A549 (cell line): ENCODE measurements around the gene IFITM5. TPM values are rescaled to one million over a fixed set of nuclear protein-coding genes. Genes with fewer than 3 reads are reported as not detected.

ENCODE experiments used
- ATAC-seq, 2 experiments: fragments of 200-7000 bp in 1 of 2; fragments of >200 bp in 1 of 2; cut with Nextera tagmentation in 1 of 2; cut with Tn5 transposase in 1 of 2; 3 replicates each; pipeline versions ENCODE4 v1.8.0 to v1.9.1; 2018 to 2020; ENCODE audit warnings: mild to moderate bottlenecking in 1 of 2, moderate library complexity in 1 of 2
- CTCF ChIA-PET: fragments of 300-600 bp; sonication (Branson Sonifier 250); formaldehyde crosslinking; extraction: SDS; loops from one replicate; lab custom pipeline; 2021; ENCODE audit warnings: antibody characterized with exemption, inconsistent platforms; lab: Yijun Ruan, JAX
- POLR2A ChIA-PET: fragments of 350-600 bp; formaldehyde crosslinking; extraction: SDS; loops from one replicate; lab custom pipeline; 2021; ENCODE audit warnings: antibody characterized with exemption, inconsistent platforms; lab: Yijun Ruan, JAX
- DNase-seq, 2 experiments: peaks; one replicate each; pipeline versions ENCODE4 v3.0.0 to v3.0.0-alpha.2; 2011 to 2016; ENCODE audit warnings: low read depth in 1 of 2, low spot score in 1 of 2
- FAIRE-seq: peaks from 2 replicates; lab custom pipeline; 2011; peaks lifted over from hg19 to GRCh38; lab: Jason Lieb, UNC
- H3K27ac ChIP-seq, 2 experiments: fragments of >200 bp; sonication (Bioruptor Twin); formaldehyde crosslinking; 3 replicates each; pipeline ENCODE4 v1.5.1; 2016 to 2017
- H3K4me1 ChIP-seq: fragments of >200 bp; sonication (Bioruptor Twin); formaldehyde crosslinking; 3 replicates; pipeline ENCODE4 v1.6.1; 2016
- H3K4me2 ChIP-seq: fragments of >200 bp; sonication (Bioruptor Twin); formaldehyde crosslinking; 3 replicates; pipeline ENCODE4 v1.6.1; 2016
- H3K4me3 ChIP-seq: fragments of >200 bp; sonication (Bioruptor Twin); formaldehyde crosslinking; 3 replicates; pipeline ENCODE4 v1.5.1; 2016
- H3K9me3 ChIP-seq: fragments of >200 bp; sonication (Bioruptor Twin); formaldehyde crosslinking; 3 replicates; pipeline ENCODE4 v1.6.1; 2016
- BHLHE40 ChIP-seq: IDR thresholded peaks from 2 replicates; pipeline ENCODE4 v1.6.1; 2012; ENCODE audit warnings: low read depth, low read length, inconsistent platforms
- EHF ChIP-seq: fragments of 250-450 bp; sonication (Bioruptor Pico); IDR thresholded peaks from 2 replicates; pipeline ENCODE4 v1.5.0; 2020; ENCODE audit warnings: mild to moderate bottlenecking
- FOXS1 ChIP-seq: fragments of 250-450 bp; sonication (Bioruptor Pico); IDR thresholded peaks from 2 replicates; pipeline ENCODE4 v1.5.0; 2020; ENCODE audit warnings: mild to moderate bottlenecking, moderate library complexity
- GATA3 ChIP-seq: IDR thresholded peaks from 2 replicates; pipeline ENCODE4 v1.6.1; 2012; ENCODE audit warnings: borderline replicate concordance
- HES2 ChIP-seq: fragments of >200 bp; sonication (Bioruptor Twin); formaldehyde crosslinking; IDR thresholded peaks from 2 replicates; pipeline ENCODE4 v1.6.1; 2016
- HOXB13 ChIP-seq: fragments of 250-450 bp; sonication (Bioruptor Pico); IDR thresholded peaks from 2 replicates; pipeline ENCODE4 v1.5.0; 2020; ENCODE audit warnings: low read depth, mild to moderate bottlenecking, moderate library complexity
- JUN ChIP-seq, 2 experiments: fragments of >200 bp; sonication (Bioruptor Twin); formaldehyde crosslinking; IDR thresholded peaks; 2 replicates in 1 of 2; 3 replicates in 1 of 2; pipeline ENCODE4 v1.6.1; 2016 to 2017
- KDM1A ChIP-seq: fragments of 200-600 bp; sonication (generic); IDR thresholded peaks from 2 replicates; pipeline ENCODE4 v1.6.1; 2016; ENCODE audit warnings: low read depth, mild to moderate bottlenecking
- KDM5A ChIP-seq: fragments of 200-600 bp; sonication (generic); IDR thresholded peaks from 2 replicates; pipeline ENCODE4 v1.6.1; 2016; ENCODE audit warnings: antibody characterized with exemption, mild to moderate bottlenecking
- MAFK ChIP-seq: fragments of 450-650 bp; IDR thresholded peaks from 2 replicates; pipeline ENCODE4 v1.6.1; 2014; ENCODE audit not compliant: partially characterized antibody
- MAZ ChIP-seq: fragments of 150-350 bp; IDR thresholded peaks from 2 replicates; pipeline ENCODE4 v1.6.1; 2014; ENCODE audit warnings: antibody characterized with exemption, low read depth, low read length, borderline replicate concordance
- MYC ChIP-seq: IDR thresholded peaks from 2 replicates; pipeline ENCODE4 v1.6.1; 2012; ENCODE audit warnings: mild to moderate bottlenecking, inconsistent platforms, low read length, improper control_type of control experiment, borderline replicate concordance
- NFE2L2 ChIP-seq: fragments of 150-350 bp; conservative IDR thresholded peaks from 2 replicates; pipeline ENCODE4 v1.6.1; 2014; ENCODE audit warnings: low read length
- POLR2A ChIP-seq: IDR thresholded peaks from 2 replicates; pipeline ENCODE4 v1.6.1; 2012; ENCODE audit warnings: mild to moderate bottlenecking, low read length
- RAD21 ChIP-seq, 2 experiments: fragments of >200 bp in 1 of 2; sonication (Bioruptor Twin) in 1 of 2; formaldehyde crosslinking in 1 of 2; IDR thresholded peaks in 1 of 2; conservative IDR thresholded peaks in 1 of 2; 2 replicates in 1 of 2; 3 replicates in 1 of 2; pipeline ENCODE4 v1.6.1; 2012 to 2018; ENCODE audit warnings: inconsistent platforms in 1 of 2
- RCOR1 ChIP-seq: fragments of 150-350 bp; IDR thresholded peaks from 2 replicates; pipeline ENCODE4 v1.6.1; 2014; ENCODE audit warnings: antibody characterized with exemption, low read length, low read depth
- REST ChIP-seq: fragments of 200-600 bp; sonication (generic); IDR thresholded peaks from 2 replicates; pipeline ENCODE4 v1.6.1; 2016; ENCODE audit warnings: antibody characterized with exemption, mild to moderate bottlenecking, moderate library complexity
- RNF2 ChIP-seq: fragments of 200-600 bp; sonication (generic); IDR thresholded peaks from 2 replicates; pipeline ENCODE4 v1.6.1; 2016; ENCODE audit warnings: low read depth, mild to moderate bottlenecking, antibody characterized with exemption, moderate library complexity, borderline replicate concordance
- SREBF2 ChIP-seq: fragments of 450-650 bp; IDR thresholded peaks from 2 replicates; pipeline ENCODE4 v1.6.1; 2014; ENCODE audit warnings: mild to moderate bottlenecking, moderate library complexity
- TFCP2L1 ChIP-seq: fragments of 250-450 bp; sonication (Bioruptor Pico); IDR thresholded peaks from 2 replicates; pipeline ENCODE4 v1.5.0; 2021; ENCODE audit warnings: mild to moderate bottlenecking
- TP53 ChIP-seq: fragments of 250-450 bp; sonication (Bioruptor Pico); IDR thresholded peaks from 2 replicates; pipeline ENCODE4 v1.5.0; 2021; ENCODE audit warnings: mild to moderate bottlenecking, moderate library complexity
- ZC3H11A ChIP-seq: fragments of 450-650 bp; IDR thresholded peaks from 2 replicates; pipeline ENCODE4 v1.6.1; 2014; ENCODE audit warnings: antibody characterized with exemption, mild to moderate bottlenecking
- WGBS: methylation state at CpG from one replicate; pipeline ENCODE4 v1.1.6; 2017; ENCODE audit errors: missing lambda C conversion rate; 5-methylcytosine and 5-hydroxymethylcytosine counted together
- polyA plus RNA-seq, 4 experiments: library from polyadenylated mRNA; depleted of rRNA in 3 of 4; stranded (reverse); fragments of >200 nt; fragmentation: RNase III in 1 of 4; extraction: RNeasy Plus Mini Kit Qiagen cat#74134 plus additional on column Dnase treatment in 1 of 4; gene quantifications; 2 replicates in 3 of 4; 3 replicates in 1 of 4; pipeline ENCODE4 v1.2.3, GENCODE V29; 2011 to 2017
- TF ChIP-seq, protein P1 (sequence below): fragments of 150-350 bp; IDR thresholded peaks from 2 replicates; pipeline ENCODE4 v1.6.1; 2014; ENCODE audit warnings: low read depth, mild to moderate bottlenecking, low read length
- TF ChIP-seq, protein P2 (sequence below): fragments of >200 bp; sonication (Bioruptor Twin); formaldehyde crosslinking; IDR thresholded peaks from 3 replicates; pipeline ENCODE4 v1.5.1; 2016
- TF ChIP-seq, protein P3 (sequence below): IDR thresholded peaks from 2 replicates; pipeline ENCODE4 v1.6.1; 2012

Gene IFITM5
- polyA plus RNA-seq, 2 of the 4 experiments (the other 2 are of a cell fraction) = not detected

- FAIRE-seq (no peak), DNase-seq (no peak), ATAC-seq (peak; percentile 70 to 71; a peak in 4 of 6 replicates)
- ChIA-PET POLR2A (no interaction called here), CTCF (interaction anchor here (0.8 to 7.2 kb wide), 5 partner anchors 8 to 47 kb away, joined by 3 to 40 read pairs (median 4); no protein-coding TSS in a partner anchor)
- Histone ChIP-seq H3K9me3 (no peaks in the 10 kb centered on the region), H3K4me3 (no peak overlapping the region), H3K4me2 (no peak overlapping the region), H3K27ac (no peak overlapping the region), H3K4me1 (no peaks in the 10 kb centered on the region)
- 42% methylated on average over 13 of the region's 15 CpGs for WGBS
- TF ChIP-seq KDM5A (no peak), SREBF2 (no peak), NFE2L2 (no peak), HES2 (no peak), RAD21 (conservative IDR thresholded peaks at IDR 0.05 in 1 of 2, IDR thresholded peaks at IDR 0.05 in 1 of 2) (peak in 1 of 2 experiments; percentile 41; a peak in 2 of 5 replicates)
Measured at GRCh38 chr11:257766-258493, 41.4 kb downstream of the IFITM5 start.

DNA sequence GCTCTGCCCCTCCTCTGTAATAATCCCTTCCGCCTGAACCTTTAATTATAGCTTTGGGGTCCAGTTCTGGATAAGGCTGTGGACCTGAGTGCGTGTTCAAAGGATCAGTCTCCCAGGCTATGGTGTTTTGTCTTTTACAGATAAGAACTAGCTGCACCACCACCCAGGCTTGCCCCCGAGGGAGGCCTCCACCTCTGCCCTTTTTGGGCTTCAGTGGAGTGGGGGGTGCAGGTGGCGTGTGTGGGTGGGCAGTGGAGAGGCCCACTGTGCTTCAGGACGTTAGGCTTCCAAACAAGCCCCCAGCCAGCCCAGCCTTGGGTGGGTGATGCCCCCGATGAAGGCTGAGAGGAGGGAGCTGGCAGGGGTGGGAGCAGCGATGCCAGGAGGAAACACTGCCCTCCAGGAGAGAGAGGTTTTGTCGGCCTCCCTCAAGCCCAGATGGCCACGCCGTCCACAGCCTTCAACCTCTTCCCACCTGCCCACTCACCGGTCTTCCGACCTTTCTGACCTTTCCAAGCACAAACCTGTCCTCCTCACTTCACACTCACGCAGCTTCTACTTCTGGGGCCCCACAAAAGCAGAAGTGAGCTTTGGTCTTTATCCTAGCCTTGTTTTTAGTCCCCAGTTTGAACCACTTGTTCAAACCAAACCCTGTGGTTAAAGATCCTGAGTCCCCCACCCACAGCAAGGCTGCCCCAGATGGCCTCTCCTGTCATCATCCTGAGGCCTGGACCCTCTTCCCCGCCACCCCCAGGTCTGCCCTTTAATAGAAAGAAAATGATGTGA is 42.2 kb downstream of the IFITM5 start:
- no peak overlapping the region for H3K27ac ChIP-seq
- ChIA-PET POLR2A (no interaction called here), CTCF (interaction anchor here (7.2 kb wide), 1 partner anchor 7 kb away, joined by 40 read pairs; no protein-coding TSS in a partner anchor)
- TF ChIP-seq POLR2A = no peak
- TF ChIP-seq MYC = no peak
- TF ChIP-seq RCOR1 = no peak
- TF ChIP-seq HOXB13 (CRISPR knock-in tag) = no peak
- TF ChIP-seq GATA3 = no peak
- no peak for TF ChIP-seq MAZ
- no peak for TF ChIP-seq TFCP2L1
- TF ChIP-seq BHLHE40 = no peak
- TF ChIP-seq, protein P1, sequence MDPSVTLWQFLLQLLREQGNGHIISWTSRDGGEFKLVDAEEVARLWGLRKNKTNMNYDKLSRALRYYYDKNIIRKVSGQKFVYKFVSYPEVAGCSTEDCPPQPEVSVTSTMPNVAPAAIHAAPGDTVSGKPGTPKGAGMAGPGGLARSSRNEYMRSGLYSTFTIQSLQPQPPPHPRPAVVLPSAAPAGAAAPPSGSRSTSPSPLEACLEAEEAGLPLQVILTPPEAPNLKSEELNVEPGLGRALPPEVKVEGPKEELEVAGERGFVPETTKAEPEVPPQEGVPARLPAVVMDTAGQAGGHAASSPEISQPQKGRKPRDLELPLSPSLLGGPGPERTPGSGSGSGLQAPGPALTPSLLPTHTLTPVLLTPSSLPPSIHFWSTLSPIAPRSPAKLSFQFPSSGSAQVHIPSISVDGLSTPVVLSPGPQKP = no peak
- TF ChIP-seq FOXS1 (CRISPR knock-in tag) = no peak
- no peak for TF ChIP-seq ZC3H11A
- TF ChIP-seq, protein P2, sequence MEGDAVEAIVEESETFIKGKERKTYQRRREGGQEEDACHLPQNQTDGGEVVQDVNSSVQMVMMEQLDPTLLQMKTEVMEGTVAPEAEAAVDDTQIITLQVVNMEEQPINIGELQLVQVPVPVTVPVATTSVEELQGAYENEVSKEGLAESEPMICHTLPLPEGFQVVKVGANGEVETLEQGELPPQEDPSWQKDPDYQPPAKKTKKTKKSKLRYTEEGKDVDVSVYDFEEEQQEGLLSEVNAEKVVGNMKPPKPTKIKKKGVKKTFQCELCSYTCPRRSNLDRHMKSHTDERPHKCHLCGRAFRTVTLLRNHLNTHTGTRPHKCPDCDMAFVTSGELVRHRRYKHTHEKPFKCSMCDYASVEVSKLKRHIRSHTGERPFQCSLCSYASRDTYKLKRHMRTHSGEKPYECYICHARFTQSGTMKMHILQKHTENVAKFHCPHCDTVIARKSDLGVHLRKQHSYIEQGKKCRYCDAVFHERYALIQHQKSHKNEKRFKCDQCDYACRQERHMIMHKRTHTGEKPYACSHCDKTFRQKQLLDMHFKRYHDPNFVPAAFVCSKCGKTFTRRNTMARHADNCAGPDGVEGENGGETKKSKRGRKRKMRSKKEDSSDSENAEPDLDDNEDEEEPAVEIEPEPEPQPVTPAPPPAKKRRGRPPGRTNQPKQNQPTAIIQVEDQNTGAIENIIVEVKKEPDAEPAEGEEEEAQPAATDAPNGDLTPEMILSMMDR = no peak
- TF ChIP-seq, protein P3, sequence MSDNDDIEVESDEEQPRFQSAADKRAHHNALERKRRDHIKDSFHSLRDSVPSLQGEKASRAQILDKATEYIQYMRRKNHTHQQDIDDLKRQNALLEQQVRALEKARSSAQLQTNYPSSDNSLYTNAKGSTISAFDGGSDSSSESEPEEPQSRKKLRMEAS = no peak
- no peaks in the 10 kb centered on the region for H3K4me1 ChIP-seq
- FAIRE-seq = no peak
- no peaks in the 10 kb centered on the region for H3K9me3 ChIP-seq
- ATAC-seq = no peak
- DNase-seq = no peak
- 77% methylated on average over 11 of the region's 14 CpGs for WGBS
- no peak overlapping the region for H3K4me3 ChIP-seq
- H3K4me2 ChIP-seq = no peak overlapping the region

DNA sequence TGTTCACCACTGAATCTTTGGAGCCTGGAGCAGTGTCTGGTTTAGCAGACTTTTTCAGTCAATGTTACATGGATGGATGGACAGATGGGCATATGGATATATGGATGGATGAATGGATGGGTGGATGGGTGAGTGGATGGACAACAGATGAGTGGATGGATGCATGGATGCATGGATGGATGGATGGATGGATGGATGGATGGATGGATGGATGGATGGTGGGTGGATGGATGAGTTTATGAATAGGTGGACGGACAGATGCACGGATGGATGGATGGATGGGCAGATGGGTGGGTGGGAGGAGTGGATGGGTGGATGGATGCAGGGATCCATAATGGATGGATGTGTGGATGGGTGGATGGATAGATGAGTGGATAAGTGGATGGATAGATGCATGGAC is 43.5 kb downstream of the IFITM5 start:
- FAIRE-seq (no peak), DNase-seq (no peak), ATAC-seq (no peak)
- ChIA-PET CTCF (no interaction called here), POLR2A (no interaction called here)
- H3K27ac ChIP-seq = no peak overlapping the region
- no peak overlapping the region for H3K4me2 ChIP-seq
- WGBS = 79% methylated on average over 2 of the region's 2 CpGs
- H3K4me3 ChIP-seq = no peak overlapping the region
- no peaks in the 10 kb centered on the region for H3K4me1 ChIP-seq
- H3K9me3 ChIP-seq = no peaks in the 10 kb centered on the region
- no peak for TF ChIP-seq TP53
- no peak for TF ChIP-seq BHLHE40
- TF ChIP-seq REST = no peak
- no peak for TF ChIP-seq MYC
- TF ChIP-seq EHF (CRISPR knock-in tag) = no peak
- TF ChIP-seq RNF2 = no peak
- no peak for TF ChIP-seq MAFK
- TF ChIP-seq JUN (IDR thresholded peaks at IDR 0.05) = no peak
- TF ChIP-seq, protein P3 = no peak
- TF ChIP-seq KDM1A = no peak
